H9 (cell line): ENCODE results near the gene MBD2. TPM values are rescaled to one million over a fixed set of nuclear protein-coding genes. Genes with fewer than 3 reads are reported as not detected.

Experiments used
- DNase-seq: peaks from one replicate; pipeline ENCODE4 v3.0.0-alpha.2; 2017
- H2AFZ ChIP-seq: one replicate; pipeline ENCODE4 v1.6.1; 2013; ENCODE audit warnings: mild to moderate bottlenecking, low read length, control low read depth, moderate library complexity
- H2AK5ac ChIP-seq: 2 replicates; pipeline ENCODE4 v1.6.1; 2013; ENCODE audit warnings: low read length, control low read depth, mixed read lengths; ENCODE audit not compliant: insufficient read length
- H2BK120ac ChIP-seq: one replicate; pipeline ENCODE4 v1.6.1; 2013; ENCODE audit warnings: low read depth, mild to moderate bottlenecking, low read length, control low read depth, inconsistent platforms; ENCODE audit not compliant: poor library complexity, severe bottlenecking
- H2BK12ac ChIP-seq: 2 replicates; pipeline ENCODE4 v1.6.1; 2013; ENCODE audit warnings: low read length, control low read depth, mixed read lengths, low read depth; ENCODE audit not compliant: insufficient read length
- H2BK15ac ChIP-seq: 2 replicates; pipeline ENCODE4 v1.6.1; 2013; ENCODE audit warnings: low read depth, low read length, control low read depth
- H2BK20ac ChIP-seq: one replicate; pipeline ENCODE4 v1.6.1; 2013; ENCODE audit warnings: low read depth, mild to moderate bottlenecking, low read length, control low read depth, inconsistent platforms; ENCODE audit not compliant: poor library complexity, severe bottlenecking
- H2BK5ac ChIP-seq: 2 replicates; pipeline ENCODE4 v1.6.1; 2013; ENCODE audit warnings: low read length, control low read depth, mixed read lengths; ENCODE audit not compliant: insufficient read length
- H3K14ac ChIP-seq: 2 replicates; pipeline ENCODE4 v1.6.1; 2013; ENCODE audit warnings: low read length, control low read depth; ENCODE audit not compliant: insufficient read depth
- H3K18ac ChIP-seq: 2 replicates; pipeline ENCODE4 v1.6.1; 2013; ENCODE audit warnings: low read depth, mild to moderate bottlenecking, mixed read lengths, low read length, control low read depth; ENCODE audit not compliant: insufficient read length
- H3K23ac ChIP-seq: 2 replicates; pipeline ENCODE4 v1.6.1; 2013; ENCODE audit warnings: low read length, control low read depth, mixed read lengths, low read depth; ENCODE audit not compliant: insufficient read length
- H3K23me2 ChIP-seq: 2 replicates; pipeline ENCODE4 v1.6.1; 2013; ENCODE audit warnings: low read depth, mild to moderate bottlenecking, mixed read lengths, low read length, control low read depth; ENCODE audit not compliant: insufficient read length, poor library complexity, severe bottlenecking
- H3K27ac ChIP-seq: 2 replicates; pipeline ENCODE4 v1.5.1; 2013; ENCODE audit warnings: low read length, control low read depth, mixed read lengths, low read depth; ENCODE audit not compliant: insufficient read length
- H3K27me3 ChIP-seq: 2 replicates; pipeline ENCODE4 v1.6.1; 2013; ENCODE audit warnings: low read length, control low read depth, inconsistent platforms; ENCODE audit not compliant: insufficient read depth
- H3K4ac ChIP-seq: 2 replicates; pipeline ENCODE4 v1.6.1; 2013; ENCODE audit warnings: low read depth, mild to moderate bottlenecking, control low read depth, inconsistent platforms, low read length, moderate library complexity
- H3K4me1 ChIP-seq: 2 replicates; pipeline ENCODE4 v1.6.1; 2013; ENCODE audit warnings: low read length, control low read depth, inconsistent platforms; ENCODE audit not compliant: insufficient read depth
- H3K4me2 ChIP-seq: 2 replicates; pipeline ENCODE4 v1.6.1; 2013; ENCODE audit warnings: low read length, control low read depth, mixed read lengths; ENCODE audit not compliant: insufficient read length, insufficient read depth
- H3K56ac ChIP-seq: 2 replicates; pipeline ENCODE4 v1.6.1; 2013; ENCODE audit warnings: low read depth, mild to moderate bottlenecking, mixed read lengths, low read length, control low read depth; ENCODE audit not compliant: insufficient read length
- H3K79me1 ChIP-seq: 2 replicates; pipeline ENCODE4 v1.6.1; 2013; ENCODE audit warnings: low read depth, mild to moderate bottlenecking, moderate library complexity, low read length, control low read depth, inconsistent platforms; ENCODE audit not compliant: insufficient read depth, poor library complexity, severe bottlenecking
- H3K79me2 ChIP-seq: 2 replicates; pipeline ENCODE4 v1.6.1; 2013; ENCODE audit warnings: low read length, control low read depth, inconsistent platforms; ENCODE audit not compliant: insufficient read depth
- H3K9ac ChIP-seq: 2 replicates; pipeline ENCODE4 v1.6.1; 2013; ENCODE audit warnings: low read length, control low read depth, mixed read lengths; ENCODE audit not compliant: insufficient read length; ENCODE audit errors: extremely low read depth
- H3K9me3 ChIP-seq: one replicate; pipeline ENCODE4 v1.6.1; 2013; ENCODE audit warnings: low read depth, low read length, inconsistent platforms; ENCODE audit not compliant: control insufficient read depth
- H3T11ph ChIP-seq: one replicate; pipeline ENCODE4 v1.6.1; 2013; ENCODE audit warnings: mild to moderate bottlenecking, low read length, control low read depth, inconsistent platforms
- H4K20me1 ChIP-seq: one replicate; pipeline ENCODE4 v1.6.1; 2013; ENCODE audit not compliant: control insufficient read depth, insufficient read length, insufficient read depth
- H4K5ac ChIP-seq: 2 replicates; pipeline ENCODE4 v1.6.1; 2013; ENCODE audit warnings: low read depth, mild to moderate bottlenecking, mixed read lengths, low read length, control low read depth; ENCODE audit not compliant: insufficient read length
- H4K8ac ChIP-seq: replicated peaks from 2 replicates; pipeline ENCODE4 v1.6.1; 2013; ENCODE audit warnings: low read length, control low read depth, mixed read lengths, low read depth; ENCODE audit not compliant: insufficient read length
- H4K91ac ChIP-seq: 2 replicates; pipeline ENCODE4 v1.6.1; 2013; ENCODE audit warnings: low read depth, mild to moderate bottlenecking, moderate library complexity, mixed read lengths, low read length, control low read depth; ENCODE audit not compliant: insufficient read length
- H3K27ac Mint-ChIP-seq, 3 experiments: 2 replicates in 2 of 3; 3 replicates in 1 of 3; pipeline ENCODE4 v1.8.0; 2020 to 2021; ENCODE audit warnings: mixed read lengths in 3 of 3, mild to moderate bottlenecking in 1 of 3, moderate library complexity in 1 of 3
- H3K27me3 Mint-ChIP-seq: 2 replicates; pipeline ENCODE4 v1.8.0; 2021; ENCODE audit warnings: low read depth, mild to moderate bottlenecking, moderate library complexity, mixed read lengths
- H3K36me3 Mint-ChIP-seq, 3 experiments: 2 replicates in 2 of 3; 3 replicates in 1 of 3; pipeline ENCODE4 v1.8.0; 2020 to 2021; ENCODE audit warnings: low read depth in 3 of 3, mixed read lengths in 3 of 3; ENCODE audit not compliant: insufficient read depth in 1 of 3
- H3K4me1 Mint-ChIP-seq, 2 experiments: 2 replicates each; pipeline ENCODE4 v1.8.0; 2020; ENCODE audit warnings: mixed read lengths in 2 of 2
- H3K4me3 Mint-ChIP-seq, 2 experiments: 2 replicates in 1 of 2; 3 replicates in 1 of 2; pipeline ENCODE4 v1.8.0; 2020 to 2021; ENCODE audit warnings: mild to moderate bottlenecking in 2 of 2, mixed read lengths in 2 of 2, moderate library complexity in 1 of 2
- H3K9me3 Mint-ChIP-seq, 2 experiments: 2 replicates in 1 of 2; 3 replicates in 1 of 2; pipeline ENCODE4 v1.8.0; 2020; ENCODE audit warnings: mild to moderate bottlenecking in 2 of 2, mixed read lengths in 2 of 2, moderate library complexity in 1 of 2
- WGBS: extraction: QIAGEN DNeasy Blood & Tissue Kit; methylation state at CpG from one replicate; pipeline ENCODE4 v1.1.7; 2013; ENCODE audit warnings: missing lambda C conversion rate, low lambda C conversion rate, mixed read lengths; ENCODE audit not compliant: insufficient read length; ENCODE audit errors: extremely low coverage; 5-methylcytosine and 5-hydroxymethylcytosine counted together
- total RNA-seq: library from RNA; stranded (reverse); gene quantifications from 2 replicates; pipeline ENCODE4 v1.2.1, GENCODE V29; 2021
- TF ChIP-seq, protein P1 (sequence below): fragments of 200-600 bp; sonication (generic); conservative IDR thresholded peaks from 3 replicates; pipeline ENCODE4 v1.8.0; 2021; ENCODE audit warnings: antibody characterized with exemption, mild to moderate bottlenecking

MBD2 gene
- total RNA-seq, 1 experiment from 2014 or later = 34.0 TPM

DNA sequence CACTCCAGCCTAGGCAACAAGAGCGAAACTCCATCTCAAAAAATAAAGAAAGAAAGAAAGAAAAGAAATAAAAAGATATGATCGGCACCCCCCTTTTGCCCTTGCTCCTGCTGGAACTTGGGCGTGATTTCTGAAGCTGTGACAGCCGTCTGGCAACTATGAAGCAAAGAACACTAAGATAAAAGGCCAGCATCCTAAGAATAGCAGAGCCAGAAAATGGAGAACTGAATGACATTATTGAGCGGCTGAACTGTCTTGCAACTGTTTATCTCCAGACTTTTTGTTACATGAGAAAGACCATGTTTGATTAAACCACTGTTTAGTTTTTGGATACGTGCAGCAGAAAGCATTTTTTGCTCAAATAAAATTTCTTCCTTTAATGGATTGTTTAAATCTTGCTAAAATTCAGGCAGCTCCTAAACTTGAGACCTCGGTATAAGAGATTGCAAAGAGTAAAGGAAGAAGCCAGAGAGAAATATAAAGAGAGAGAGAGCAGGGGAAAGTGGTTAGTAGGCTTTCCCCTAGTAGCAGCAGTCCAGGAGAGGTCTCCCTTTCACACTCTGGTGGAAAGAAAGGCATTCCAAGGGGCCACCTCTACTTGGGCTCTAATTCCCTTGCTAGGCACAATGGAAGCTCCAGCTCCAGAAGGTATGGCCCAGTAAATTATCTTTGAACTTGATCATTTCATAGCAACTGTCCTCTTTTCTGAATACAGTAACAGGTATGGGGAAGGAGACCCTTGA, 8.2 kb upstream of the MBD2 start:
- no peak overlapping the region for H3K4me2 ChIP-seq

More for the DNA sequence above, 8.2 kb upstream of the MBD2 start:
- Histone ChIP-seq H3K23ac (no peak overlapping the region), H3K14ac (no peak overlapping the region), H3K9ac (no peak overlapping the region), H3K4me1 (no peaks in the 10 kb centered on the region), H3K18ac (no peak overlapping the region), H2BK20ac (no peak overlapping the region), H3K9me3 (no peaks in the 10 kb centered on the region), H3K27me3 (no peaks in the 10 kb centered on the region), H3K27ac (no peak overlapping the region), H3K79me1 (no peaks in the 10 kb centered on the region), H2BK120ac (no peak overlapping the region), H4K91ac (no peak overlapping the region), H3K23me2 (no peaks in the 10 kb centered on the region), H2BK15ac (no peak overlapping the region), H4K8ac (no peak overlapping the region), H2BK5ac (no peak overlapping the region), H2BK12ac (no peak overlapping the region), H4K5ac (no peak overlapping the region), H2AK5ac (no peak overlapping the region), H3K4ac (no peak overlapping the region), H3K56ac (no peak overlapping the region), H2AFZ (no peak overlapping the region), H4K20me1 (no peaks in the 10 kb centered on the region), H3T11ph (no peak overlapping the region), H3K79me2 (no peaks in the 10 kb centered on the region)
- Mint-ChIP-seq H3K27ac (peak overlapping the region in 1 of 3 experiments; percentile 23; a peak in 1 of 7 replicates), H3K27me3 (no peaks in the 10 kb centered on the region), H3K4me3 (no peak overlapping the region), H3K36me3 (no peaks in the 10 kb centered on the region), H3K9me3 (no peaks in the 10 kb centered on the region; a peak in 1 of 5 replicates), H3K4me1 (peaks cover 16 to 20% of the 10 kb centered on the region in 2 experiments)
- TF ChIP-seq, protein P1, sequence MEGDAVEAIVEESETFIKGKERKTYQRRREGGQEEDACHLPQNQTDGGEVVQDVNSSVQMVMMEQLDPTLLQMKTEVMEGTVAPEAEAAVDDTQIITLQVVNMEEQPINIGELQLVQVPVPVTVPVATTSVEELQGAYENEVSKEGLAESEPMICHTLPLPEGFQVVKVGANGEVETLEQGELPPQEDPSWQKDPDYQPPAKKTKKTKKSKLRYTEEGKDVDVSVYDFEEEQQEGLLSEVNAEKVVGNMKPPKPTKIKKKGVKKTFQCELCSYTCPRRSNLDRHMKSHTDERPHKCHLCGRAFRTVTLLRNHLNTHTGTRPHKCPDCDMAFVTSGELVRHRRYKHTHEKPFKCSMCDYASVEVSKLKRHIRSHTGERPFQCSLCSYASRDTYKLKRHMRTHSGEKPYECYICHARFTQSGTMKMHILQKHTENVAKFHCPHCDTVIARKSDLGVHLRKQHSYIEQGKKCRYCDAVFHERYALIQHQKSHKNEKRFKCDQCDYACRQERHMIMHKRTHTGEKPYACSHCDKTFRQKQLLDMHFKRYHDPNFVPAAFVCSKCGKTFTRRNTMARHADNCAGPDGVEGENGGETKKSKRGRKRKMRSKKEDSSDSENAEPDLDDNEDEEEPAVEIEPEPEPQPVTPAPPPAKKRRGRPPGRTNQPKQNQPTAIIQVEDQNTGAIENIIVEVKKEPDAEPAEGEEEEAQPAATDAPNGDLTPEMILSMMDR = peak; percentile 49; the same call in 2 of the 3 replicates
- no CpG with 5 or more reads among the region's 7 CpGs for WGBS
- peak; percentile 39 for DNase-seq
